Measurements from ENCODE around the gene SLC39A12. TPM values are rescaled to one million over a fixed set of nuclear protein-coding genes. Genes with fewer than 3 reads are reported as not detected.

SLC39A12 gene
- total RNA-seq, 1 experiment from 2014 or later = not detected

GRCh38 chr10:17981766-17982380 lies 30.2 kb downstream of the SLC39A12 start (continued):
- no peak for TF ChIP-seq GTF2I (CRISPR knock-in tag; conservative IDR thresholded peaks at IDR 0.05)
- no peak for TF ChIP-seq E2F1 (CRISPR knock-in tag; IDR thresholded peaks at IDR 0.05)
- no peak for TF ChIP-seq MYBL2 (CRISPR knock-in tag; IDR thresholded peaks at IDR 0.05)
- no peak for TF ChIP-seq NR3C1 (CRISPR knock-in tag; conservative IDR thresholded peaks at IDR 0.05; ENCODE audit: low read depth)
- no peak for TF ChIP-seq ZNF317 (CRISPR knock-in tag; IDR thresholded peaks at IDR 0.05; ENCODE audit: borderline replicate concordance, low read depth)
- no peak for TF ChIP-seq E2F4 (CRISPR knock-in tag; IDR thresholded peaks at IDR 0.05; ENCODE audit: borderline replicate concordance, low read depth)
- no peak for TF ChIP-seq JAZF1 (CRISPR knock-in tag; IDR thresholded peaks at IDR 0.05)
- TF ChIP-seq ELF4 (CRISPR knock-in tag; IDR thresholded peaks at IDR 0.05; ENCODE audit: low read depth) = no peak
- no peak for TF ChIP-seq ATF2 (CRISPR knock-in tag; IDR thresholded peaks at IDR 0.05; ENCODE audit: borderline replicate concordance, low read depth)
- no peak for TF ChIP-seq SP1 (CRISPR knock-in tag; conservative IDR thresholded peaks at IDR 0.05)

- Mint-ChIP-seq H3K4me3 (no peak overlapping the region), H3K27ac (no peak overlapping the region), H3K9me3 (no peaks in the 10 kb centered on the region), H3K36me3 (no peaks in the 10 kb centered on the region), H3K4me1 (peaks cover 19% of the 10 kb centered on the region), H3K27me3 (ENCODE audit: low read depth) (no peaks in the 10 kb centered on the region)
- ChIA-PET POLR2A (no interaction called here), CTCF (no interaction called here)
- DNase-seq (ENCODE audit: low spot score) (no peak), ATAC-seq (no peak)
- TF ChIP-seq ZNF219 (CRISPR knock-in tag; IDR thresholded peaks at IDR 0.05; ENCODE audit: borderline replicate concordance) = no peak
- no peak for TF ChIP-seq TP53 (CRISPR knock-in tag; IDR thresholded peaks at IDR 0.05)
- no peak for TF ChIP-seq KAT7 (CRISPR knock-in tag; IDR thresholded peaks at IDR 0.05; ENCODE audit: borderline replicate concordance)
Observed at GRCh38 chr10:17984056-17984455, 32.3 kb downstream of the SLC39A12 start.

- no peak for ATAC-seq
- H3K36me3 Mint-ChIP-seq = no peaks in the 10 kb centered on the region
- peaks cover 23% of the 10 kb centered on the region for H3K4me1 Mint-ChIP-seq
- no peak for DNase-seq (ENCODE audit: low spot score)
- no peak for TF ChIP-seq ZNF317 (CRISPR knock-in tag; IDR thresholded peaks at IDR 0.05; ENCODE audit: borderline replicate concordance, low read depth)
- TF ChIP-seq ZNF416 (CRISPR knock-in tag; IDR thresholded peaks at IDR 0.05) = no peak
- TF ChIP-seq PRRX2 (CRISPR knock-in tag; IDR thresholded peaks at IDR 0.05) = no peak
- no peak for TF ChIP-seq GRHL2 (CRISPR knock-in tag; IDR thresholded peaks at IDR 0.05; ENCODE audit: insufficient replicate concordance, severe bottlenecking)
- TF ChIP-seq E2F1 (CRISPR knock-in tag; IDR thresholded peaks at IDR 0.05) = no peak
- TF ChIP-seq ZMAT4 (CRISPR knock-in tag; IDR thresholded peaks at IDR 0.05) = no peak
- TF ChIP-seq RORB (CRISPR knock-in tag; IDR thresholded peaks at IDR 0.05) = no peak
- no peak for TF ChIP-seq MXD4 (CRISPR knock-in tag; IDR thresholded peaks at IDR 0.05; ENCODE audit: borderline replicate concordance)
- TF ChIP-seq NR2C2 (CRISPR knock-in tag; IDR thresholded peaks at IDR 0.05) = no peak
- no peak for TF ChIP-seq EMX1 (CRISPR knock-in tag; IDR thresholded peaks at IDR 0.05)
- no peak for TF ChIP-seq ZNF671 (CRISPR knock-in tag; IDR thresholded peaks at IDR 0.05)
- TF ChIP-seq USF1 (CRISPR knock-in tag; IDR thresholded peaks at IDR 0.05) = no peak
- TF ChIP-seq E2F4 (CRISPR knock-in tag; IDR thresholded peaks at IDR 0.05; ENCODE audit: borderline replicate concordance, low read depth) = no peak
- TF ChIP-seq CREB1 (CRISPR knock-in tag; IDR thresholded peaks at IDR 0.05) = no peak
- TF ChIP-seq NFYB (CRISPR knock-in tag; conservative IDR thresholded peaks at IDR 0.05; ENCODE audit: low read depth) = no peak
- no peak for TF ChIP-seq ZBTB21 (CRISPR knock-in tag; IDR thresholded peaks at IDR 0.05; ENCODE audit: borderline replicate concordance)
- H3K27ac Mint-ChIP-seq = no peak overlapping the region
- no peak overlapping the region for H3K4me3 Mint-ChIP-seq
- CTCF ChIA-PET = no interaction called here
- no peaks in the 10 kb centered on the region for H3K9me3 Mint-ChIP-seq
- POLR2A ChIA-PET = no interaction called here
- H3K27me3 Mint-ChIP-seq (ENCODE audit: low read depth) = no peaks in the 10 kb centered on the region
Observed at GRCh38 chr10:17984563-17984962, 32.8 kb downstream of the SLC39A12 start.
